Upper lobe of right lung (tissue), 1 donor: ENCODE measurements around the gene ZKSCAN4. TPM values are rescaled to one million over a fixed set of nuclear protein-coding genes. Genes with fewer than 3 reads are reported as not detected.

Experiments
- ATAC-seq: fragments of 200-7000 bp; cut with Tn5 transposase; one replicate; pipeline ENCODE4 v1.9.1; 2020; ENCODE audit warnings: mild to moderate bottlenecking, moderate library complexity
- DNase-seq: peaks from one replicate; pipeline ENCODE4 v3.0.0-alpha.2; 2020
- H3K27ac ChIP-seq: fragments of 200-600 bp; one replicate; pipeline ENCODE4 v1.8.0; 2022
- H3K27me3 ChIP-seq: fragments of 200-600 bp; one replicate; pipeline ENCODE4 v1.8.0; 2022; ENCODE audit warnings: mild to moderate bottlenecking
- H3K36me3 ChIP-seq: fragments of 200-600 bp; one replicate; pipeline ENCODE4 v1.8.0; 2022
- H3K4me1 ChIP-seq: fragments of 200-600 bp; one replicate; pipeline ENCODE4 v1.8.0; 2022
- H3K4me3 ChIP-seq: fragments of 200-600 bp; one replicate; pipeline ENCODE4 v1.8.0; 2022; ENCODE audit warnings: mild to moderate bottlenecking
- H3K9me3 ChIP-seq: fragments of 200-600 bp; one replicate; pipeline ENCODE4 v1.8.0; 2022
- intact Hi-C: fragments of 100-400 bp; cut with DNase I; formaldehyde crosslinking; loops from one replicate; pipeline ENCODE4 v1.11.0; 2022
- total RNA-seq: library from RNA; stranded (reverse); fragmentation: NEBNext Ultra II Directional; extraction: Animal tissue kit (Norgen Biotek cat#: 25700); gene quantifications from one replicate; pipeline ENCODE4 v1.2.1, GENCODE V29; 2021
- TF ChIP-seq, protein P1 (sequence below): fragments of 200-600 bp; IDR thresholded peaks from one replicate; pipeline ENCODE4 v1.8.0; 2022; ENCODE audit warnings: antibody characterized with exemption
- donor health status: DM: no; HTN: yes; CAD: no; lungs with severe emphysema.

Gene ZKSCAN4
- total RNA-seq, 1 donor from 2014 or later, result 4.5 TPM

DNA sequence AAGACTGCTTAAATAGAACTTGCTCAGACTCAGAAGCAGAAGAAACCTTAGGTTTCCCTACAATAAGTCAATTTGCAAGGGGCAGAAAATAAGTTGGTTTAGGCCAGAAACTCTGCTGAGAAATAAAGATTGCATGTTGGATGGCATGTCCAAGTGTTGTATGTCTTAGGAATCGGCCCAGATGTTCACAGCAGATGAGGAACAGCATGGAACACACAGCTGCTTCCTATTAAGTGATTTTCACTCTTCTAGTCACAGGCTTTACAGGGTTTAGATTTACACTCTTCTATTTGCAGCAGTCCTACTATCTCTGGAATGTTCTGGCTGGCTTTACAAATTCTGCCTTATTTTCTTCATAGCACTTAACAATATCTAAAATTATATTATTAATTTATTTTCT lies 3.2 kb downstream of the ZKSCAN4 start:
- no peak for DNase-seq
- no peak overlapping the region for H3K27ac ChIP-seq
- peaks cover 21% of the 10 kb centered on the region for H3K4me1 ChIP-seq
- TF ChIP-seq, protein P1, sequence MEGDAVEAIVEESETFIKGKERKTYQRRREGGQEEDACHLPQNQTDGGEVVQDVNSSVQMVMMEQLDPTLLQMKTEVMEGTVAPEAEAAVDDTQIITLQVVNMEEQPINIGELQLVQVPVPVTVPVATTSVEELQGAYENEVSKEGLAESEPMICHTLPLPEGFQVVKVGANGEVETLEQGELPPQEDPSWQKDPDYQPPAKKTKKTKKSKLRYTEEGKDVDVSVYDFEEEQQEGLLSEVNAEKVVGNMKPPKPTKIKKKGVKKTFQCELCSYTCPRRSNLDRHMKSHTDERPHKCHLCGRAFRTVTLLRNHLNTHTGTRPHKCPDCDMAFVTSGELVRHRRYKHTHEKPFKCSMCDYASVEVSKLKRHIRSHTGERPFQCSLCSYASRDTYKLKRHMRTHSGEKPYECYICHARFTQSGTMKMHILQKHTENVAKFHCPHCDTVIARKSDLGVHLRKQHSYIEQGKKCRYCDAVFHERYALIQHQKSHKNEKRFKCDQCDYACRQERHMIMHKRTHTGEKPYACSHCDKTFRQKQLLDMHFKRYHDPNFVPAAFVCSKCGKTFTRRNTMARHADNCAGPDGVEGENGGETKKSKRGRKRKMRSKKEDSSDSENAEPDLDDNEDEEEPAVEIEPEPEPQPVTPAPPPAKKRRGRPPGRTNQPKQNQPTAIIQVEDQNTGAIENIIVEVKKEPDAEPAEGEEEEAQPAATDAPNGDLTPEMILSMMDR, result no peak
- no peaks in the 10 kb centered on the region for H3K27me3 ChIP-seq
- peaks cover 51% of the 10 kb centered on the region for H3K36me3 ChIP-seq
- ATAC-seq, result no peak
- H3K4me3 ChIP-seq, result no peak overlapping the region
- intact Hi-C loops, result no loop called here
- no peaks in the 10 kb centered on the region for H3K9me3 ChIP-seq

DNA sequence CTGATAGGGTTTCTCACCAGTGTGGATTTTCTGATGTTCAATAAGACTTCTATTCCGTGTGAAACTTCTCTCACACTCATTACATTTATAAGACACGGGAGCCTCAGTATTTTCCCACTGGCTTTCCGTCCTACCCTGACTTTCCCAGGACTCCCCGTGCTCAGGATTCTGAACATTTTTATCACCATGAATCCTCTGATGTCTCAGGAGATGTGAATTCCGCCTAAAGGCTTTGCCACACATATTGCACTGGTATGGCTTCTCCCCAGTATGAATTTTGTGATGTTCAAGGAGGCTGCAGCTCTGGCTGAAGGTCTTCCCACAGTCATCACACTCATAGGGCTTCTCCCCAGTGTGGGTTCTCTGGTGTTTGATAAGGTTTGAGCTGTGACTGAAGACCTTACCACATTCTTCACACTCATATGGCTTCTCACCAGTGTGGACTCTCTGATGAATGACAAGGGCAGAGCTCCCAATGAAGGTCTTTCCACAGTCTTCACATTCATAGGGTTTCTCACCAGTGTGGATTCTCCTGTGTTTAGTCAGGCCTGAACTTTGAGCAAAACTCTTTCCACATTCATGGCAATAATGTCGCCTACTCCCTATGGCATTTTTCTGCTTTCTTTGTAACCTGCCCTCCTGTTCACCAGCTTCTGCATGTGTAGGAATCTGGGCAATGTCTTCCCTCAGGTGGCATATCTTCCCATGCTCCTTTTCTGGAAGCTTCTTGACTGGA lies 6.7 kb downstream of the ZKSCAN4 start:
- Histone ChIP-seq H3K27me3 (no peaks in the 10 kb centered on the region), H3K36me3 (peaks cover 52% of the 10 kb centered on the region), H3K4me1 (peaks cover 2% of the 10 kb centered on the region), H3K27ac (no peak overlapping the region), H3K4me3 (no peak overlapping the region), H3K9me3 (no peaks in the 10 kb centered on the region)
- intact Hi-C loops, result no loop called here
- DNase-seq, result no peak
- TF ChIP-seq, protein P1, result no peak
- no peak for ATAC-seq

DNA sequence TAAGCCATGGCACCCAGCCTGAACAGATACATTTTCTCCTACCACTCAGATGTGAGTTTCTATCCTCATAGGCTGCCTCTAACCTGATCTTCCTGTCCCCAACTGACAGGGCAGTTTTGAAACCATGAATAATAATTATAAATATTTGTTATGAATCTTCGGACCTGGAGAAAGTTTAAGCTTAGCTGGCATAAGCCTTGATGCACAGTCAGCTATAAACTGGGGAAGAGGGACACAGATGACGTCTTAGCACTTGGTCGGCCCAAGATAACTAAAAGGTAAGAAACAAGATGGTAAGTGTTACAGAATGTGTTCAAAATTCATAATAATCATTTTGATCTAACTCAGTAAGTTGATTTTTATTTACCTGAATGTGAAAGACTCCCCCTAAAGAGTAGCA lies 8.1 kb downstream of the ZKSCAN4 start:
- intact Hi-C loops, result no loop called here
- Histone ChIP-seq H3K4me3 (no peak overlapping the region), H3K27me3 (no peaks in the 10 kb centered on the region), H3K9me3 (no peaks in the 10 kb centered on the region), H3K4me1 (no peaks in the 10 kb centered on the region), H3K27ac (no peak overlapping the region), H3K36me3 (peaks cover 48% of the 10 kb centered on the region)
- no peak for ATAC-seq
- DNase-seq, result no peak
- TF ChIP-seq, protein P1, result no peak

DNA sequence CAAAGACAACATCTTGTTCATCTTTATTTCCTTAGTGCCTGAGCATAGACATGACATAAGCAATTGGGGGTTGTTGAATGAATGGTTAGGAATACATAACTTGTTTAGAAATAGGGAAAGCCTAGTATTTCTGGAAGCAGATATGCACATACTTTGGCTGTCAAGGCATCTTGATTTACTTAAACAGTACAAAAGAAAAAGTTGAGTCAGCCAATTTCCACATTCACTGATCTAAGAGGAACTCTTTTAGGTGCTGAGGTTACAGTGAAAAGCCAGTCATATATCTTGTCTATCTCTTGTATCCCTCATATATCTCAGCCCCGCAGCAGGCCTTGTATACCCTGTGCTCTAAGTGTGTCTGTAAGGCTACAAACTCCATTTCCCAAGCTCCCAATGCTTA lies 11.6 kb downstream of the ZKSCAN4 start:
- H3K9me3 ChIP-seq, result no peaks in the 10 kb centered on the region
- no peak overlapping the region for H3K4me3 ChIP-seq
- H3K36me3 ChIP-seq, result peaks cover 17% of the 10 kb centered on the region
- DNase-seq (no peak), ATAC-seq (no peak)
- no peaks in the 10 kb centered on the region for H3K4me1 ChIP-seq
- H3K27ac ChIP-seq, result no peak overlapping the region
- H3K27me3 ChIP-seq, result no peaks in the 10 kb centered on the region
- intact Hi-C loops, result no loop called here
- TF ChIP-seq, protein P1, result no peak

DNA sequence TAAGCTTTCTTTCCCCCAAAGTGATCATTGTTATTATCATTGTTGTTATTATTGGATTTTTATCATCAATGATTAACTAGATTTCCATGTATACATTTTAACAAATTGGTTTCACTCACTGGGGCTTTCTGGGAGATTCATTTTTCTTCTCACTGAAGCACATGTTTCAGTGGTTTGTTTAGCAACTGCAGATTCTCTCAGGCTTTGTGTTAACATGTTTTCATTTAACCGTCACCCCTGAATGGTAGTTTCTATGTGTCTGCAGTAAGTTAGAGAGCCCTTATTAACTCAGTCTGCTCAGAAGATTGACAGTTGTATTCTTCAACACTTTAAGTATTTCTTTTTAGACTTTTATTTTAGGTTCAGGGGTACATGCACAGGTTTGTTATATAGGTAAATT lies 12.4 kb downstream of the ZKSCAN4 start:
- H3K9me3 ChIP-seq, result no peaks in the 10 kb centered on the region
- H3K27me3 ChIP-seq, result no peaks in the 10 kb centered on the region
- intact Hi-C loops, result no loop called here
- no peak overlapping the region for H3K27ac ChIP-seq
- H3K4me1 ChIP-seq, result no peaks in the 10 kb centered on the region
- H3K4me3 ChIP-seq, result no peak overlapping the region
- H3K36me3 ChIP-seq, result peaks cover 17% of the 10 kb centered on the region
- no peak for DNase-seq
- ATAC-seq, result no peak
- TF ChIP-seq, protein P1, result no peak
